H1 (cell line): Measurements from ENCODE around the gene TDRD3. TPM values are rescaled to one million over a fixed set of nuclear protein-coding genes. Genes with fewer than 3 reads are reported as not detected.

Experiments used
- MAFK ChIP-seq: IDR thresholded peaks from 2 replicates; pipeline ENCODE4 v1.6.1; 2012; ENCODE audit warnings: low read depth, mild to moderate bottlenecking, improper control_type of control experiment, low read length
- polyA plus RNA-seq, 7 experiments: library from polyadenylated mRNA; depleted of rRNA in 3 of 7; stranded (reverse) in 5 of 7; unstranded in 2 of 7; fragments of >200 nt in 5 of 7; fragments of 200-250 nt in 2 of 7; gene quantifications; 1 replicate in 5 of 7; 2 replicates in 1 of 7; 4 replicates in 1 of 7; pipeline versions ENCODE4 v1.2.1 to v1.2.3, GENCODE V29; 2011 to 2013; ENCODE audit warnings: missing spikeins in 2 of 7, mixed read lengths in 2 of 7
- total RNA-seq: library from RNA; stranded (reverse); fragmentation: NEBNext Ultra II Directional; extraction: Animal tissue kit (Norgen Biotek cat#: 25700); gene quantifications from 2 replicates; pipeline ENCODE4 v1.2.1, GENCODE V29; 2021

The TDRD3 gene
- total and polyA plus RNA-seq, 2 of the 8 experiments (the other 6 are each of a cell fraction or from before 2014, with no cell fraction given) = 2.5 to 14.7 TPM

DNA sequence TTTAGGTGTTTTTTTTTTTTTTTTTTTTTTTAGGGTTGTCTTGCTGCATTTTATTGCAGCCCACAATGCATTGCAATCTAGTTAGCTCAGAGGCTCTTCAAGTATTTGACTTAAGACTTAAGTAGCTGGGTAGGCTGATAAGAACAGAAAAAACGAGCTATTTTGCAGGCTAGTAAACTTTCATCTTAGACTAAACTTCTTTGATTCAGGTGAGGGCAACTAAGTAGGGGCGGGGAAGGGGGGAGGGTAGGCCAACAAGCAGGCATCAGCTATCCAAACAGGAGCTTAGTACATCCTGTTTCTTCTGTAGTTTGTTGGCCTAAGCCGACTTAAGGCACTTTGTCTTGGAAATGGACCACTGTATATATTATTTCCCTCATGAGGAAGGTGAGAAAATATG is 4.9 kb upstream of the TDRD3 start (continued):
- no peak for TF ChIP-seq MAFK
